ENCODE data around the gene BCOR.

BCOR gene

DNA sequence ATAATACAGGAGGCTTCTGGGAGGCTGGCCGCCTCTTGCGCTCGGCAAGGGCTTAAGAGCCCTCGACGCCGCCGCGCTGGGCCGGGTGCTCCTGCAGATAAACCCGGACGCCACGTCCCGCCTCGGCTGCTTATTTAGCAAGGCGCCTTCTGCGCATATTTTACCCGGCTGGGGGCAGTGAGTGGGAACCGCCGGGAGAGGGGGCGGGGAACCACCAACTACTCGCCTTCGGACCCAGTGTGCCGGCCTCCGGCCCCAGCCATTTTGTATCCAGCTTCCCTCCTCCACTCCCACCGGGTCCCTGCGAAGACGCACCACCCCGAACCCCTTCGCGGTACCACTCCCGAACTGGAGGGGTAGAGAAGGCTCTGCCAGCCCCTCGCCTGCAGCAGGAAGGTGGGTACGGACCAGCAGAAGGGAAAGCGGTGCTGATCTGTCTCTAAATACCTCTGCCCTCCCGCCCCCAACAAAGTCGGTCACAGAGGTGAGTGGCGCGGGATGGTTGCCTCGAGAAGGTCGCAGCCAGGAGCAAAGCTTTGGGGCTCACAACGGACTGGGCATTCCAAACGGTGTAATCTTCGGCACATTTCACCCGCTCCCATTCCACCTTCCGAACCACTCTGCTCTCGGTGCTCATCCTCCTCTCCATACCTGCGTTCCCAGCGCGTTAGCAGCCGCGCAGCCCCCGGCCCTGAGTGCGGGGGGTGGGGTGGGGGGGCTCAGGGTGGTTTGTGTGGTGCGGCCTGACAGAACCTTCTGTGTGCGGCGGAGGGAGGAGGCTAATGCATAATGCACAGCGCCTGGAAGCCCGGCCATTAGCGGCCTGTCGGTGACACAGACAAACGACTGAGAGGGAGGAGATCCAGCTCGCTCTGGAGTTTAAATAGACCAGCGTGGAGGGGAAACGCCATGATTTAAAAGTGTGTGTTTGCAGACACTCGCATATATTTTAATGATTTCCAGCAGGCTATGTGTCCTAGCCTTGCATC, 4.9 kb upstream of the BCOR start:
- TF ChIP-seq, protein P1, sequence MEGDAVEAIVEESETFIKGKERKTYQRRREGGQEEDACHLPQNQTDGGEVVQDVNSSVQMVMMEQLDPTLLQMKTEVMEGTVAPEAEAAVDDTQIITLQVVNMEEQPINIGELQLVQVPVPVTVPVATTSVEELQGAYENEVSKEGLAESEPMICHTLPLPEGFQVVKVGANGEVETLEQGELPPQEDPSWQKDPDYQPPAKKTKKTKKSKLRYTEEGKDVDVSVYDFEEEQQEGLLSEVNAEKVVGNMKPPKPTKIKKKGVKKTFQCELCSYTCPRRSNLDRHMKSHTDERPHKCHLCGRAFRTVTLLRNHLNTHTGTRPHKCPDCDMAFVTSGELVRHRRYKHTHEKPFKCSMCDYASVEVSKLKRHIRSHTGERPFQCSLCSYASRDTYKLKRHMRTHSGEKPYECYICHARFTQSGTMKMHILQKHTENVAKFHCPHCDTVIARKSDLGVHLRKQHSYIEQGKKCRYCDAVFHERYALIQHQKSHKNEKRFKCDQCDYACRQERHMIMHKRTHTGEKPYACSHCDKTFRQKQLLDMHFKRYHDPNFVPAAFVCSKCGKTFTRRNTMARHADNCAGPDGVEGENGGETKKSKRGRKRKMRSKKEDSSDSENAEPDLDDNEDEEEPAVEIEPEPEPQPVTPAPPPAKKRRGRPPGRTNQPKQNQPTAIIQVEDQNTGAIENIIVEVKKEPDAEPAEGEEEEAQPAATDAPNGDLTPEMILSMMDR (conservative IDR thresholded peaks at IDR 0.05; ENCODE audit: low read length): no peak
- TF ChIP-seq EZH2phosphoT487 (IDR thresholded peaks at IDR 0.05; ENCODE audit: borderline replicate concordance): no peak
- H3K9me3 ChIP-seq (ENCODE audit: insufficient read depth, low read depth, low read length): no peaks in the 10 kb centered on the region
- no peaks in the 10 kb centered on the region for H3K27me3 ChIP-seq (ENCODE audit: insufficient read depth, low read length, poor library complexity, severe bottlenecking)
- H3F3A ChIP-seq (ENCODE audit: low read depth): no peaks in the 10 kb centered on the region
- no peaks in the 10 kb centered on the region for H4K20me1 ChIP-seq (ENCODE audit: insufficient read depth, low read length, poor library complexity, severe bottlenecking)
- no peak overlapping the region for H3K4me3 ChIP-seq (ENCODE audit: low read length, poor library complexity, severe bottlenecking)
- no peak overlapping the region for H3K4me2 ChIP-seq (ENCODE audit: low read depth, low read length, poor library complexity, severe bottlenecking)
- H2AFZ ChIP-seq (ENCODE audit: low read length): no peak overlapping the region
- peaks cover 31% of the 10 kb centered on the region for H3K4me1 ChIP-seq (ENCODE audit: insufficient read depth, low read length, poor library complexity, severe bottlenecking)
- H3K36me3 ChIP-seq (ENCODE audit: insufficient read depth, low read length): no peaks in the 10 kb centered on the region
- no peak overlapping the region for H3K9ac ChIP-seq (ENCODE audit: low read depth, low read length, poor library complexity, severe bottlenecking)
- H3K79me2 ChIP-seq (ENCODE audit: insufficient read depth, low read length): peaks cover 92% of the 10 kb centered on the region
- H3K9me2 ChIP-seq (replicated peaks; ENCODE audit: low read depth, low read length): no peaks in the 10 kb centered on the region

DNA sequence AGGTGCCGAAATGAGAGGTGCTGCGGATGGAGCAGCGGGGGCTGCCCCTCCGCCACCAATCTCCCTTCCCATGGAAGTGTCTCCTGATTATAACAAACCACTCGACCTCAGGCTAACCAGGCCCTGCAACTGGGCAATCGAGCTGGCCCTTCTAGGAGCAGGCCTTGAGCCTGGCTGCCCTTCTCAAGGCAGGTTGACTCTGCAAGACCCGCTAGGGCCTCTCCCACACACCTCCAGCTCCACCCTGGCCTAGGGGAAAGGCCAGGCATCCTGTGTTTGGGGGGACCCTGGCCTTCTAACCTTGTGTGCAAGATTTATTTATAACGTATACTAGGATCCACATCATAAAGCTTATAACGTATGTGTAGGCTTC, 3.7 kb upstream of the BCOR start:
- Histone ChIP-seq H4K20me1 (ENCODE audit: insufficient read depth, low read length, poor library complexity, severe bottlenecking) (no peaks in the 10 kb centered on the region), H2AFZ (ENCODE audit: low read length) (no peak overlapping the region), H3K4me1 (ENCODE audit: insufficient read depth, low read length, poor library complexity, severe bottlenecking) (peaks cover 27% of the 10 kb centered on the region), H3K9me2 (replicated peaks; ENCODE audit: low read depth, low read length) (no peaks in the 10 kb centered on the region), H3K36me3 (ENCODE audit: insufficient read depth, low read length) (no peaks in the 10 kb centered on the region), H3K79me2 (ENCODE audit: insufficient read depth, low read length) (peaks cover 87% of the 10 kb centered on the region), H3F3A (ENCODE audit: low read depth) (no peaks in the 10 kb centered on the region), H3K4me3 (ENCODE audit: low read length, poor library complexity, severe bottlenecking) (no peak overlapping the region), H3K9ac (ENCODE audit: low read depth, low read length, poor library complexity, severe bottlenecking) (peak overlapping the region; percentile 88), H3K9me3 (ENCODE audit: insufficient read depth, low read depth, low read length) (no peaks in the 10 kb centered on the region), H3K4me2 (ENCODE audit: low read depth, low read length, poor library complexity, severe bottlenecking) (peak overlapping the region; percentile 85), H3K27me3 (ENCODE audit: insufficient read depth, low read length, poor library complexity, severe bottlenecking) (no peaks in the 10 kb centered on the region)
- TF ChIP-seq, protein P1 (conservative IDR thresholded peaks at IDR 0.05; ENCODE audit: low read length): no peak
- no peak for TF ChIP-seq EZH2phosphoT487 (IDR thresholded peaks at IDR 0.05; ENCODE audit: borderline replicate concordance)

DNA sequence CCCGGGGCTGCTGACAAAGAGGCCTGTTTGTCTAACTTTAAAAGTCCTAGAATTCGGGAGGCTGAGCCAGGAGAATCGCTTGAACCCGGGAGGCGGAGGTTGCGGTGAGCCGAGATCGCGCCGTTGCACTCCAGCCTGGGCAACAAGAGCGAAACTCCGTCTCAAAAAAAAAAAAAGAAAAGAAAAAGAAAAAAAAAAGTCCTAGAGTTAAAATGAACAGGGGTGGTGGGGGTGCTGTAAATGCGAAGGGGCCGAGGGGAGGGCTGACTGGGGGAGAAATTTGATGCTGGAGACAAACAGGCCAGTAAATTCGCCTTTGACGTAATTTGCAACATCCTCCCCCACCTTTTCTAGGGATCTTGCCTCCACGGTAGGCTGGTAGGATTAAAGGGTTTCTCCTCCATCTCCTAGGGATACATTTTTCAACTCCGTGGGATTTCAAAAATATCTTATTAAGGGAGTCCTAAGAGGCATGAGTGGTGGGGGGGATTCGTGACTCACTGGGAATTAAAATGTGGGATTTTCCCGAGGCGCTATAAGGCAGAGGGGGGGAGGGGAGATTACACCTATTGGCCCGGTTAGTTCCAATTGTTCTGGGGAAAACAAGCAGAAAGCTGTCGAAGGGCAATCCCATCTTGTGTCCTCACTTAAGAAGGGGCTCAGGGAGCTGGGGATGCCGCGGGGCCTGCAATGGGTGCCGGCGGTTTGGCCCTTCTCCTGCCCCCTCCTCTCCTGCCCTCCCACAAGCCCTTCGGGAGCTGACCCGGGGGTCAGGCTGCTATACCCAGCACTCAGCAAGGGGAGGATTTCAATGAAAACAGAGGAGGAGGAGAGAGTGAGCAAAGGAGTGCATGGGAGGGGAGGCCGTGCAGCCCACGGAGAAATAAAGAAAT, 3.0 kb upstream of the BCOR start:
- Histone ChIP-seq H2AFZ (ENCODE audit: low read length) (no peak overlapping the region), H3K4me3 (ENCODE audit: low read length, poor library complexity, severe bottlenecking) (peak overlapping the region; percentile 81), H3K79me2 (ENCODE audit: insufficient read depth, low read length) (peaks cover 91% of the 10 kb centered on the region), H4K20me1 (ENCODE audit: insufficient read depth, low read length, poor library complexity, severe bottlenecking) (peaks cover 5% of the 10 kb centered on the region), H3K4me1 (ENCODE audit: insufficient read depth, low read length, poor library complexity, severe bottlenecking) (peaks cover 27% of the 10 kb centered on the region), H3K27me3 (ENCODE audit: insufficient read depth, low read length, poor library complexity, severe bottlenecking) (no peaks in the 10 kb centered on the region), H3K4me2 (ENCODE audit: low read depth, low read length, poor library complexity, severe bottlenecking) (peak overlapping the region; percentile 85), H3K9me3 (ENCODE audit: insufficient read depth, low read depth, low read length) (no peaks in the 10 kb centered on the region), H3K9me2 (replicated peaks; ENCODE audit: low read depth, low read length) (no peaks in the 10 kb centered on the region), H3K9ac (ENCODE audit: low read depth, low read length, poor library complexity, severe bottlenecking) (peak overlapping the region; percentile 88), H3K36me3 (ENCODE audit: insufficient read depth, low read length) (no peaks in the 10 kb centered on the region), H3F3A (ENCODE audit: low read depth) (no peaks in the 10 kb centered on the region)
- no peak for TF ChIP-seq EZH2phosphoT487 (IDR thresholded peaks at IDR 0.05; ENCODE audit: borderline replicate concordance)
- TF ChIP-seq, protein P1 (conservative IDR thresholded peaks at IDR 0.05; ENCODE audit: low read length): no peak
